Retinal pigment epithelial cell (primary cell): ENCODE data around the gene EDEM3.

Source experiments
- DNase-seq: peaks from one replicate; pipeline ENCODE4 v3.0.0-alpha.2; 2010; ENCODE audit warnings: low read depth
- H3K4me3 ChIP-seq: 2 replicates; pipeline ENCODE4 v1.5.1; 2011; ENCODE audit warnings: mild to moderate bottlenecking, low read length, control low read depth, moderate library complexity
- CTCF ChIP-seq: conservative IDR thresholded peaks from 2 replicates; pipeline ENCODE4 v1.5.1; 2011; ENCODE audit warnings: low read depth, low read length, control low read depth, inconsistent platforms

The EDEM3 gene

DNA sequence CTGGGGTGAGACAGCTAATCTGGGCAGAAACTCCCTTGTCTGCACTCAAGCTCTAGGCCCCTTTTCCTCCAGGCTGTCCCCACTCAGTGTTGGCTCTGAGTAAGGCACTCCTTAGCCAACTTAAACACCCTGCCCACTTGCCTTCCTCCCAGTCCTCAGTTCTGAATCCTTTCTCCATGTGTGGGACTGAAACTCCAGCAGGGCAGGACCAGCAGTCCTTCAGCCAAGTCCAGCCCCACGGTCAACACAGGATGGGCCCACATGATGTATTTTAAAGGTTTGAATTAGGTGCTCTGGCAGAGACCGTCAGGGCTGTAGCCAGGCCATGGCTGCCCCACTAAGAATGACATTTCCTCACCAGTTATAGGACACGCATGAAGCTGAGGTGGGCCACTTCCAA lies 107.8 kb downstream of the EDEM3 start:
- DNase-seq = no peak
- no peak overlapping the region for H3K4me3 ChIP-seq
- no peak for TF ChIP-seq CTCF

DNA sequence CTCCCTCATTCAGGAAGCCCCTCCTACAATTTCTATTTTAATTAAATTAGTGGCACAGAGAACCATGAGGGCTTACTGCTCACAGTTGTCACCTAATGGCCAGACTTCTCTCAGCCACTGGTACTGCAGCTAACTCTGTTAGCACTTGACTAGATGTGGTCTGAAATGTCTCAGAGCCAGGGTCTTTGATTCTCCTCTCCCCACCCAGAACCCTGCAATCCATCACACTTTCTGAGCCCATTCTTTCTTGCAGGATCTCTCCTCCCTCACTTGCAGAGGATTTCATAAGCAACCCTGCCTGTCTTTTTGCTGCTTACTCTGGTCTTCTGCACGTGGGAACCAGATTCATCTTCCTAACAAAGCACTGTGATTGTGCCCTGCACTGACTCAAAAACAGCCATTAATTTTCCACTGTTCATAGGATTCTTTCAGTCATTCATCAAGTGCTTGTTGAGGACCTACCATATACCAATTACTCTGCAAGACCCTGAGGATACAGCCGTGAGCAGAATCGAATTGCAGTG lies 108.4 kb downstream of the EDEM3 start:
- H3K4me3 ChIP-seq = no peak overlapping the region
- no peak for TF ChIP-seq CTCF
- DNase-seq = no peak

- no peak overlapping the region for H3K4me3 ChIP-seq
- no peak for TF ChIP-seq CTCF
- no peak for DNase-seq
These were observed 109.9 kb downstream of the EDEM3 start for GRCh38 chr1:184644771-184645170.

- no peak for TF ChIP-seq CTCF
- no peak for DNase-seq
- H3K4me3 ChIP-seq = no peak overlapping the region
These were observed 111.0 kb downstream of the EDEM3 start for GRCh38 chr1:184643661-184644060.

DNA sequence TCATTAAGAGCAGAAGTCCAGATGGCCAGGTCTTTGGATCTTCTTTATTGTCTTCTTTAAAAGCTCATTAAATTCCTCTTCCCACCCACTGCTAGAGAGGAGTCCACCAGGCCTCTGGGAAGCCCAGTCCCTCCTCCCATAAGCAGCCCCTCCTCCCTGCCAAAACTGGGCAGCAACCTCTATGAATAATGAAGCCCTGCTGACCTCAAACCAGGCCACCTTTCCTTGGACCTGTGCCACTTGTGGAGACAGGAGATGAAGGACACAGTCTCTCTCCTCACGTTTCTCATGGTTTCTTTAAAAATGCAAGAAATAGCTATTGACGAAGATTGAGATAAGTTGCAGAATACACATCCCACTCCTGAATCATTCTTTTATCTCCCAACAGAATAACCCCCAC lies 112.8 kb downstream of the EDEM3 start:
- no peak for TF ChIP-seq CTCF
- no peak for DNase-seq
- no peak overlapping the region for H3K4me3 ChIP-seq

DNA sequence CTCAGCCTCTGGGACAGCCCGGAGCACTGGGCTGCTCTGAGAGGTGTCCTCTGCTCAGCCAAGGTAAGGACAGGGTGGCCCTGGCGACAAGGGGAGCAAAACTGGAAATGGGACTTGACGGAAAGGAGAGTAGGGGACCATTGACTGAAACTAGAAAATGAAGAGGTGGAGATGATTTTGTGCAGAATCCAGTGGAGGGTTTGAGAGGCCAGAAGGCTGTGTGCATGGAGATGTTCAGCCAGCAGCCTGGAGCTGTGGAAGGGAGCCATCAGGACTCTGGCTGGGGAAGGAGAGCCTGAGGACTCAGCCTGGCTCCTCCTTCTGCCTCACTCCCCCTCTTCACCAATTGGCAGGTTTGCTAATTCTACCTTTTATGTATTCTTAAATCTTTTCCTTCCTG lies 114.2 kb downstream of the EDEM3 start:
- no peak overlapping the region for H3K4me3 ChIP-seq
- DNase-seq = no peak
- no peak for TF ChIP-seq CTCF
